GM10266 (cell line): Measurements from ENCODE around the gene PDE4B.

Source experiments
- DNase-seq: peaks from one replicate; pipeline ENCODE4 v3.0.0; 2012; ENCODE audit errors: extremely low spot score
- TF ChIP-seq, protein P1 (sequence below): IDR thresholded peaks from 2 replicates; pipeline ENCODE4 v1.5.1; 2012; ENCODE audit warnings: mild to moderate bottlenecking, low read depth; ENCODE audit not compliant: control insufficient read depth, insufficient read depth; ENCODE audit errors: missing control alignments

PDE4B gene

DNA sequence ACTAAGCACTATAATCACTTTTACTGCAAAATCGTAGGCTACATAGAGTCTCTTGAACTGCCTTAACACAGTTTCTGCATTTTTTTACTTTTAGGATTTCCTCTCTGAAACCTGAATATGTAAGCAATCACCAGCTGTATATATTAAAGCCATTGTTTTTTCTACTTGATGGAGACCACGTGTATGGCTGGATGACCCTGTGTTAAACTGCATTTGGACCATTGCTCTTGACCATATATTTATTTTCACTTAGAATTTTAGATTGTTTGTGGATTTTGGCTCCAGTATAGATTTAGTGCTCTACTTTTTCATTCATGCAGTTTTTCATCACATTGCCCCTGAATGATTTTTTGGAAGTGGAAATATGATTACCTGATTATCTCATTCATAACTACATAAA lies 420.8 kb downstream of the PDE4B start:
- DNase-seq: no peak
- TF ChIP-seq, protein P1, sequence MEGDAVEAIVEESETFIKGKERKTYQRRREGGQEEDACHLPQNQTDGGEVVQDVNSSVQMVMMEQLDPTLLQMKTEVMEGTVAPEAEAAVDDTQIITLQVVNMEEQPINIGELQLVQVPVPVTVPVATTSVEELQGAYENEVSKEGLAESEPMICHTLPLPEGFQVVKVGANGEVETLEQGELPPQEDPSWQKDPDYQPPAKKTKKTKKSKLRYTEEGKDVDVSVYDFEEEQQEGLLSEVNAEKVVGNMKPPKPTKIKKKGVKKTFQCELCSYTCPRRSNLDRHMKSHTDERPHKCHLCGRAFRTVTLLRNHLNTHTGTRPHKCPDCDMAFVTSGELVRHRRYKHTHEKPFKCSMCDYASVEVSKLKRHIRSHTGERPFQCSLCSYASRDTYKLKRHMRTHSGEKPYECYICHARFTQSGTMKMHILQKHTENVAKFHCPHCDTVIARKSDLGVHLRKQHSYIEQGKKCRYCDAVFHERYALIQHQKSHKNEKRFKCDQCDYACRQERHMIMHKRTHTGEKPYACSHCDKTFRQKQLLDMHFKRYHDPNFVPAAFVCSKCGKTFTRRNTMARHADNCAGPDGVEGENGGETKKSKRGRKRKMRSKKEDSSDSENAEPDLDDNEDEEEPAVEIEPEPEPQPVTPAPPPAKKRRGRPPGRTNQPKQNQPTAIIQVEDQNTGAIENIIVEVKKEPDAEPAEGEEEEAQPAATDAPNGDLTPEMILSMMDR: no peak

DNA sequence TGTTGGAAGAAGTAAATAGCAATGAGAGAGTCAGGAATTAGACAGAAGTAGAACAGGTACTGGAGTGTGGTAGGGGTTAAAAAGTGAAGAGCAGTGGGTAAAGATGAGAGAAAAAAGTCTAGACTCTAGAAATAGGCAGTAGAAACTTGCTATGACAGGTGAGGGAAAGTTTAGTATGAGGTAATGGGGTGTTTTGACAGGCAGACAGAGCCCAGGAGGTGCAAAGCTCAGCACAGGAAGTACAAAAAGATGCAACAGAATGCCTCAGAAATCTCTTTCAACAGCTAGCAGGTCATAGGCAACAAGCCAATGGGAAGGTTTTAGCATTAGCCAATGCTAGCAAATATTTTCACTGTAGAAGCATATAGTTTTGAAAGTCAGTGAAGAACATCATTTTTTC lies 422.2 kb downstream of the PDE4B start:
- peak; percentile 23 for DNase-seq
- TF ChIP-seq, protein P1: no peak

DNA sequence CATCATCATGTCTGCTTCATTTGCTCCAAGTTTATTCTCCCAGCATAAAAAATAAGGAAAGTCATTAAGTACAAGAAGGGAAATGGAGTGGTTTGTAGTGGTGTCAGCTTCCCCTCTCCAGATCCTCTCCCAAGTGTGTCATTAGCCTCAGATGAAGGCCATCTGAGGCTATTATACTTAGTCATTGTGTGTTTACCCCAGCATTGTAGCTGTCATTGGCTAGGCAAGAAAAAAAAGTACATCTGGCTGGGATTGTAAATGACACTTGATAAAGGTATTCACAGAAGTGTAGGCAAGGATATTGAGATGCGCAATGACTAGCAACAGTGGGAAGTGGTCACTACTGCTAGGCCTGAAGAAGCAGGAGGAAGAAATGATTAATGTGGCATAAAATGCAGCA lies 424.3 kb downstream of the PDE4B start:
- TF ChIP-seq, protein P1: no peak
- DNase-seq: no peak

DNA sequence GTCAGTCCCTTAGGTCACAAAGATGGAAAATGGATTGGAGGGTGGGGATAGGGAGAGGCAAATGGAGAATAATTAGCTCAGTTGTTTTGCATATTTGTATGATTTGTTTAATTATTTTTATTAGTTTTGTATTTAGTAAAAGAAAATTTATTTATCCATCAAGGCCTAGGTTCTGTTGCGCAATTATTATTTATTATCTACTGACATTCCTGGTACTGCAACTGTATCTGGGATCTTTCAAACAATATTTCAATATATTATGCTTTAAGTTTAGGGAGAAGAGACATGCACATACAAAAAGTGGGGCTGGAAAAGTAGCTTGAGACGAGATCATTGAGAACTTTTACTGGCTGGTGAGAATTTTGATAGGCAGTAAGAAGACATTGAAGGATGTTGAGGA lies 424.9 kb downstream of the PDE4B start:
- TF ChIP-seq, protein P1: no peak
- DNase-seq: no peak

DNA sequence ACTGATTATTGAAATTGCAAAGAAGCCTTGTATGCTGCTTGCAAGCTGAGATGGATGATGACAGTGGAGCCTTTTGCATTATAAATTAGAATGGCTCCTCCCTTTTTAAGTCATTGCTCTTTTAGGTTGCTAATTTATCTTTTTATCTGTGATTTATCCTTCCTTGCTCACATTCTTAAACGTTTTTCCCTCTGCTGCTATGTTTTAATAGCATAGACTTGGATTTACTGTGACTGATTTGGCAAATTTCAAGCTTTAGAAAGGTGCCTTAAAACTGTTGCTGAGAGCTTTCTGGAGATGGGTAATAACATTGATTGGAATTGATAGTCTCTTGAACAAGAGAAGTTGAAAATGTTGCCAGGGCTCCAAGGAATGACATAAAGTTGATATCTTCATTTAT lies 427.8 kb downstream of the PDE4B start:
- no peak for DNase-seq
- TF ChIP-seq, protein P1: no peak

DNA sequence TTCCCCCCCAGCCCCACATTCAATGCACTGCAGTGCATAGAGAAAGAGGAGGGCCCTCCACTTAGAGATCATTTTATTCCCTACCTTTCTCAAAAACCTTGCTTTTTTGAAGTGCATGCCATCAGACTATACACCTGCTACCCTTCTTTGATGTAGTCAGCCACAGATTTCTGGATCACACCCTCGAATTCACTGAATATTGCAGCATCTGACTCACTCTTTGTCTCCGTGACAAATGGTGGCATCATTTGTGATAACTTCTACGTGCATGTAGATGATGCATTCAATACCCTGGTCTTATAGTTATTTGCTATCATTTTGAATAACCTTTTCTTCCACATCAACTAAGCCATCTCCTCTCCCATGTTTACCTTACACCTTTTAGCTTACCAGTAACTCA lies 431.0 kb downstream of the PDE4B start:
- TF ChIP-seq, protein P1: no peak
- no peak for DNase-seq

DNA sequence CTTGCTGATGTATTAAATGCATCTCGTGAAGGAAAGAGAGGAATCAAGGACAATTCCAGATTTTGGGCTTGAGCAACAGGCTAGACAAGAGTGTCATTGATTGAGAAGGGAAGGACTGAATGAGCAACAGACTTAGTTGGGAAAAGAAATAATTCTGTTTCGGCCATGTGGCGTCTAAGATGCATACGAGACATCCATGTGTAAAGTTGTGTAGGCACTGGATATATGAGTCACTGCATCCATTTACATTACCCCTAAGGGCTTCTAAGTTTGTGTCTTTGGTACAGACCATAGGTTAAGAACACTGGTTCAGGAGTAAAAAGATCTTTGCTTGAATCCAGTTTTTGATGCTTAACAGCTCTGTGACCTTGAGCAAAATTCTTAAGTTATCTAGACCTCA lies 434.3 kb downstream of the PDE4B start:
- TF ChIP-seq, protein P1: no peak
- DNase-seq: no peak
